ENCODE results near the gene RPL28.

Gene RPL28

DNA sequence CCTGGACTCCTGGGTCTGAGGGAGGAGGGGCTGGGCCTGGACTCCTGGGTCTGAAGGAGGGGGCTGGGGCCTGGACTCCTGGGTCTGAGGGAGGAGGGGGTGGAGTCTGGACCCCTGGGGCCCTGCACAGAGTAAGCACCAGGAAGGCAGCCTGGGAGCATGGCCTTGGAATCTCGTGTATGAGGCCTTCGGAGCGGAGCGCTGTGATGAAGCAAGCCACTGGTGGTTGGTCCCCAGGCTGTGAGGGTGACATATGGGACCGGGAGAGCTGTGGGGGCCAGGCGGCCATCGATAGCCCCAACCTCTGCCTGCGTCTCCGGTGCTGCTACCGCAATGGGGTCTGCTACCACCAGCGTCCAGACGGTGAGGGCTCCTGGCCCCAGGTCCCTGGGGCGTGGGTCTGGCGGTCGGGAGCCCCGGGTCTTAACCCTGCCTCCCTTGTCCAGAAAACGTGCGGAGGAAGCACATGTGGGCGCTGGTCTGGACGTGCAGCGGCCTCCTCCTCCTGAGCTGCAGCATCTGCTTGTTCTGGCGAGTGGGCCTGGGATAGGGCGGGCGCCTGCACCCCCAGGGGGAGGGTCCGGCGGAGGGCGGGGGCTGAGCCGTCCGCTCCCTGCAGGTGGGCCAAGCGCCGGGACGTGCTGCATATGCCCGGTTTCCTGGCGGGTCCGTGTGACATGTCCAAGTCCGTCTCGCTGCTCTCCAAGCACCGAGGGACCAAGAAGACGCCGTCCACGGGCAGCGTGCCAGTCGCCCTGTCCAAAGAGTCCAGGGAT lies 8.2 kb upstream of the RPL28 start:
- TF ChIP-seq, protein P1, sequence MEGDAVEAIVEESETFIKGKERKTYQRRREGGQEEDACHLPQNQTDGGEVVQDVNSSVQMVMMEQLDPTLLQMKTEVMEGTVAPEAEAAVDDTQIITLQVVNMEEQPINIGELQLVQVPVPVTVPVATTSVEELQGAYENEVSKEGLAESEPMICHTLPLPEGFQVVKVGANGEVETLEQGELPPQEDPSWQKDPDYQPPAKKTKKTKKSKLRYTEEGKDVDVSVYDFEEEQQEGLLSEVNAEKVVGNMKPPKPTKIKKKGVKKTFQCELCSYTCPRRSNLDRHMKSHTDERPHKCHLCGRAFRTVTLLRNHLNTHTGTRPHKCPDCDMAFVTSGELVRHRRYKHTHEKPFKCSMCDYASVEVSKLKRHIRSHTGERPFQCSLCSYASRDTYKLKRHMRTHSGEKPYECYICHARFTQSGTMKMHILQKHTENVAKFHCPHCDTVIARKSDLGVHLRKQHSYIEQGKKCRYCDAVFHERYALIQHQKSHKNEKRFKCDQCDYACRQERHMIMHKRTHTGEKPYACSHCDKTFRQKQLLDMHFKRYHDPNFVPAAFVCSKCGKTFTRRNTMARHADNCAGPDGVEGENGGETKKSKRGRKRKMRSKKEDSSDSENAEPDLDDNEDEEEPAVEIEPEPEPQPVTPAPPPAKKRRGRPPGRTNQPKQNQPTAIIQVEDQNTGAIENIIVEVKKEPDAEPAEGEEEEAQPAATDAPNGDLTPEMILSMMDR (IDR thresholded peaks at IDR 0.05; ENCODE audit: extremely low read depth, missing control alignments), result no peak

GRCh38 chr19:55379174-55379573 lies 6.6 kb upstream of the RPL28 start:
- TF ChIP-seq, protein P1 (IDR thresholded peaks at IDR 0.05; ENCODE audit: extremely low read depth, missing control alignments), result no peak
- no peak for DNase-seq (ENCODE audit: low spot score)

More for the DNA sequence above, 8.2 kb upstream of the RPL28 start:
- DNase-seq (ENCODE audit: low spot score), result no peak

DNA sequence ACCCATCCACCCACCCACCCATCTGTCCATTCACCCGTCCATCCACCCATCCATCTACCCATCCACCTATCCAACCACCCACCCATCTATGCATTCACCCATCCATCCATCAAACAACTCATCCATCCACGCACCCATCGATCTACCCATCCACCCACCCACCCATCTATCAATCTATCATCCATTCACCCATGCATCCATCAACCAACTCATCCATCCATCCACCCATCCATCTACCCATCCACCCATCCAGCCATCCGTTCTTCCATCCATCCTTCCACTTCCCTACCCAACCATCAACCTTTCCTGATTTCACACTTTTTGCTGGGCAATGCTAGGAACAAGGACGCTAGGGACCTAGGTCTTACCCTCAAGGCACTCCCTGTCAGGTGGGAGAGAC lies 3.7 kb upstream of the RPL28 start:
- TF ChIP-seq, protein P1 (IDR thresholded peaks at IDR 0.05; ENCODE audit: extremely low read depth, missing control alignments), result no peak
- DNase-seq (ENCODE audit: low spot score), result no peak

GRCh38 chr19:55382522-55383054 lies 3.1 kb upstream of the RPL28 start:
- TF ChIP-seq, protein P1 (IDR thresholded peaks at IDR 0.05; ENCODE audit: extremely low read depth, missing control alignments), result no peak

GRCh38 chr19:55383279-55384130 lies 2.2 kb upstream of the RPL28 start:
- TF ChIP-seq, protein P1 (IDR thresholded peaks at IDR 0.05; ENCODE audit: extremely low read depth, missing control alignments), result peak; percentile 37
- peak; percentile 90 for DNase-seq (ENCODE audit: low spot score)

More at GRCh38 chr19:55382522-55383054, 3.1 kb upstream of the RPL28 start:
- no peak for DNase-seq (ENCODE audit: low spot score)

GRCh38 chr19:55384131-55384919 lies 1.4 kb upstream of the RPL28 start, which contains the start of gene TMEM238:
Gene TMEM238, minus strand, starts transcription at chr19:55384292. Its CDS starts 33 bp downstream, at chr19:55384259.
- peak; percentile 75 for DNase-seq (ENCODE audit: low spot score)
- TF ChIP-seq, protein P1 (IDR thresholded peaks at IDR 0.05; ENCODE audit: extremely low read depth, missing control alignments), result peak; percentile 8

Measured in GM20000 (cell line).